ENCODE data around the gene SLC2A6.

GRCh38 chr9:133485531-133486260, 6.8 kb upstream of the SLC2A6 start:
- TF ChIP-seq EZH2phosphoT487 (IDR thresholded peaks at IDR 0.05; ENCODE audit: borderline replicate concordance) (no peak), CTCF (conservative IDR thresholded peaks at IDR 0.05; ENCODE audit: low read length) (no peak)
